ENCODE results near the gene SCUBE1. TPM values are rescaled to one million over a fixed set of nuclear protein-coding genes. Genes with fewer than 3 reads are reported as not detected.

Gene SCUBE1
- total RNA-seq, 1 experiment from 2014 or later: not detected

DNA sequence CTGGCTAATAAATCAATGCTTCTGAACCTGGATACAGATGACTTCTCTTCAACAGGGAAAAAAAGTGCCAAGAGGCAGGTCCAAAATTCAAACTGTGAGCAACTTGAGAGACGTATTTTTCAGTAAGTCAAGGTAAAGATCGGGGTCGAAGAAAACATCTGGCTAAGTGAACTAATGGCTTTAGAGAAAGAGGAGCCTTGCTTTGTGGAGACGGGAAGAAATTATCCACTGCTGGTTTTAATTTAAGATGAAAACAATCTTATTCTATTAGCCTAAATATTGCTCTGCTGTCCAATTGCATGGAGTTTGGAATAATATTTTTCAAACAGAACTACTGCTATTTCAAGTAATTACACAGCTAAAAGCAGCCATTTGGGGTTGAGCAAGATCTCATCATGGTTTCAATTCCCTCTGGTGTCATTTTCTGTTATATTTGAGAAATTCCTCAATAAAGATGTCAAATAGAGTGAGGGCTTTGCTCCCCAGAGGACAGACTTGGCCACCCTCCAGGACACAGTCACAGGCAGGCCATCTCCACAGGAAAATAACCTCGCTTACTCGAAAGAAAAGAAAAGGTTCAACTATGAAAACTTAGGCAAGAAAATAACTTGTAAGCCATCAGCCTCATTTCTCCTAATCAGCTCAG lies 29.8 kb downstream of the SCUBE1 start:
- H3K27me3 ChIP-seq (replicated peaks): no peaks in the 10 kb centered on the region
- no peak overlapping the region for H3K27ac ChIP-seq
- H3K4me1 ChIP-seq (replicated peaks): peaks cover 25% of the 10 kb centered on the region
- no peak for DNase-seq (ENCODE audit: low read depth in 1 of 2, low spot score in 2 of 2)
- no peaks in the 10 kb centered on the region for H3K9me3 ChIP-seq (replicated peaks)
- H3K36me3 ChIP-seq: no peaks in the 10 kb centered on the region
- H3K4me3 ChIP-seq: no peak overlapping the region

- no peaks in the 10 kb centered on the region for H3K27me3 ChIP-seq (replicated peaks)
- no peaks in the 10 kb centered on the region for H3K36me3 ChIP-seq
- no peak overlapping the region for H3K27ac ChIP-seq
- no peak for DNase-seq (ENCODE audit: low read depth in 1 of 2, low spot score in 2 of 2)
- H3K9me3 ChIP-seq (replicated peaks): no peaks in the 10 kb centered on the region
- no peak overlapping the region for H3K4me3 ChIP-seq
- H3K4me1 ChIP-seq (replicated peaks): peaks cover 25% of the 10 kb centered on the region
Measured at GRCh38 chr22:43312608-43313007, 30.6 kb downstream of the SCUBE1 start.

- Histone ChIP-seq H3K27me3 (replicated peaks) (no peaks in the 10 kb centered on the region), H3K4me1 (replicated peaks) (peaks cover 22% of the 10 kb centered on the region), H3K4me3 (no peak overlapping the region), H3K9me3 (replicated peaks) (no peaks in the 10 kb centered on the region), H3K27ac (no peak overlapping the region), H3K36me3 (no peaks in the 10 kb centered on the region)
- no peak for DNase-seq (ENCODE audit: low read depth in 1 of 2, low spot score in 2 of 2)
Measured at GRCh38 chr22:43310798-43311197, 32.4 kb downstream of the SCUBE1 start.

DNA sequence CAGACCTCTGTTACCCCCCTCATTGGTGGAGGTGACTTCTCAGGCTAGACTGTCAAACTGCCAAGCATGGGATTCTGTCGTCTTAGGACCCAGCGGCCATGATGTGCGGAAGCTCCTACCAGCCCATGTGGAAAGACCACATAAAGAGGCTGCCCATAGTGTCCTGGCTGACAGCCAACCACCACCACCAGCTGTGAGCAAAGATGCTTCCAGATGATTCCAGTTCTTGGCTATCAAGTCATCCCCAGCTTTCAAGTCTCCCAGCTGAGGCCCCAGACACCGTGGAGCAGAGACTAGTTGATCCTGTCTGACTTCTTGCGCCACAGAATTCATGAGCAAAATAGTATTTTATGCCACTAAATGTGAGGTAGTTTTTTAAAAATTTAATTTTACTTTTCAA lies 32.9 kb downstream of the SCUBE1 start:
- Histone ChIP-seq H3K27ac (no peak overlapping the region), H3K4me1 (replicated peaks) (peaks cover 20% of the 10 kb centered on the region), H3K4me3 (no peak overlapping the region), H3K36me3 (no peaks in the 10 kb centered on the region), H3K9me3 (replicated peaks) (no peaks in the 10 kb centered on the region), H3K27me3 (replicated peaks) (no peaks in the 10 kb centered on the region)
- DNase-seq (ENCODE audit: low read depth in 1 of 2, low spot score in 2 of 2): no peak

DNA sequence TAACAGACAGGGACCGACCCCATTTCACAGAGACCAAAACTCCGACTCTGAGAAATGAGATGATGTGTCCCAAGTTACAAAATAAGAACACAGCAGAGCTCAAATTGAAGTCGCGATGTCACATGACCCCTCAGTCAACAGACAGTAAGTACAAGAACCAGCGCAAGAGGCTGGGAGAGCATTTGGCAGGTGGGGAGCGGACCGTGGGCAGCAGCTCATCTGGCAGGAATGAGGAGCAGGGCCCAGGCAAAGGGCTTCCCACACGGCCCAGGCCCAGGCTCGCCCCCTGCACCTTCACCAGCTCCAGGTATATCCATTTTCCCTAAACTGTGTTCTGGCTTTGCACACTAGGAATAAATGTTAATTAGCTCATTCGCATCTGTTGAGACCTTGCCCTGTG lies 34.3 kb downstream of the SCUBE1 start:
- Histone ChIP-seq H3K4me3 (no peak overlapping the region), H3K36me3 (no peaks in the 10 kb centered on the region), H3K27ac (no peak overlapping the region), H3K27me3 (replicated peaks) (no peaks in the 10 kb centered on the region), H3K9me3 (replicated peaks) (no peaks in the 10 kb centered on the region), H3K4me1 (replicated peaks) (peaks cover 10% of the 10 kb centered on the region)
- no peak for DNase-seq (ENCODE audit: low read depth in 1 of 2, low spot score in 2 of 2)

DNA sequence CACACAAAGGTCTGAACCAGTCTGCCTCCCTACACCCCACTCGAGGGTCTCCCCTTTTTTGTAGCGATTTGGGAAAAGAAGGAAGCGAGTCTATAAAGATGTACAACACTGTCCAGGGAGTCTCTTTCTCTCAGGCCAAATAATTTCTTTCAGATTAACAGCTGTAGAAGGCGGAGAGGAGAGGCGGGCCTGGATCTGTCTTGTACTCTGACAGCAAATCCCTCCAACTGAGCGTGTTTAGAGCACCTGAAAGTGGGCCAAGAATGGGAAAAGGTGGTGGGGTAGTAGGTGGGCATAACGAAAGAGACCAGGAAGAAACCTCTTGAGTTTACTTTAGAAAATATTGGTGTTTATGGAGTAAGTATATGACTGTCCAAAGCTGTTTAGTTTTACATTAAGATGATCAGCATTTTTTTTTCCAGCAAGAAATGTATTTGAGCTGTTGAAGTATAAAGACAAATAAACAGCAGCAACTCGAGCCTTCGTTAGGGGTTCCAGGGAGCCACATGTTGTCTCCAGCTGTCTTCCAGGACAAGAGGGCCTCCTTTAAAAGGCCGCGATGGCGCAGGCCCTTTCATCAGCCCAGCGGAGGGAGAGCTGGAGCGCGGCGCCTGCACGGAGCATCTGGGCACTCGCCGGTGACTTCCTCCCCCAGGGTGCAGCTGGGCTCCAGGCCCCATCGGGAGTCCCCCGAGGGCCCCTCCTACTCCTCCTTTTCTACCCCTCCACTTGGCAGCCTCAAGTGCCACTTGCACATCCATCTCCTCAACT lies 34.9 kb downstream of the SCUBE1 start:
- no peak overlapping the region for H3K27ac ChIP-seq
- no peaks in the 10 kb centered on the region for H3K27me3 ChIP-seq (replicated peaks)
- H3K9me3 ChIP-seq (replicated peaks): no peaks in the 10 kb centered on the region
- H3K36me3 ChIP-seq: no peaks in the 10 kb centered on the region
- no peak overlapping the region for H3K4me3 ChIP-seq
- peaks cover 4% of the 10 kb centered on the region for H3K4me1 ChIP-seq (replicated peaks)
- DNase-seq (ENCODE audit: low read depth in 1 of 2, low spot score in 2 of 2): no peak

- Histone ChIP-seq H3K9me3 (replicated peaks) (no peaks in the 10 kb centered on the region), H3K36me3 (no peaks in the 10 kb centered on the region), H3K27ac (no peak overlapping the region), H3K27me3 (replicated peaks) (no peaks in the 10 kb centered on the region), H3K4me1 (replicated peaks) (no peaks in the 10 kb centered on the region), H3K4me3 (no peak overlapping the region)
- no peak for DNase-seq (ENCODE audit: low read depth in 1 of 2, low spot score in 2 of 2)
Measured at GRCh38 chr22:43305806-43306205, 37.4 kb downstream of the SCUBE1 start.

- Histone ChIP-seq H3K4me1 (replicated peaks) (no peaks in the 10 kb centered on the region), H3K36me3 (no peaks in the 10 kb centered on the region), H3K4me3 (no peak overlapping the region), H3K9me3 (replicated peaks) (no peaks in the 10 kb centered on the region), H3K27me3 (replicated peaks) (no peaks in the 10 kb centered on the region), H3K27ac (no peak overlapping the region)
- DNase-seq (ENCODE audit: low read depth in 1 of 2, low spot score in 2 of 2): no peak
Measured at GRCh38 chr22:43304831-43305590, 38.2 kb downstream of the SCUBE1 start.

- Histone ChIP-seq H3K36me3 (no peaks in the 10 kb centered on the region), H3K9me3 (replicated peaks) (no peaks in the 10 kb centered on the region), H3K27ac (no peak overlapping the region), H3K4me3 (no peak overlapping the region), H3K27me3 (replicated peaks) (no peaks in the 10 kb centered on the region), H3K4me1 (replicated peaks) (no peaks in the 10 kb centered on the region)
- no peak for DNase-seq (ENCODE audit: low read depth in 1 of 2, low spot score in 2 of 2)
Measured at GRCh38 chr22:43303751-43304150, 39.4 kb downstream of the SCUBE1 start.

DNA sequence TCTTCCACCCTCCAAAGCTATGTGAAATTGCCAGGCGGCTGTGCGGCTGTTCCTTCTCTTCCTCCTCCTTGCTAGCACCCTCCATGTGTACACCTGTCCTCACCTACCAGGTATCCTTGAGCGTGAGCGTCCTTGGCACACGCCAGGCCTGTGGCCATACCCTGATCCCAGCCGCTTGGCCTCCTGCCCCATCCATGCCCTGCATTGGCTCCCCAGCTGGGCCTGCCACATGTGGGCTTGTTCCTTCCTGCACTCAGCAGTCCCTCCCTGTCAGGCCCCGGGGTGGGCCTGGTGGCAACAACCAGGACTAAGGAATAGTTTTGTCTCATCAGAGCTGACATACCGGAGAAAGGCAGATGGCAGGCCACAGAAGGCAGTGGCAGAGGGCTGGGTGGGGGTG lies 40.0 kb downstream of the SCUBE1 start:
- Histone ChIP-seq H3K36me3 (no peaks in the 10 kb centered on the region), H3K27ac (no peak overlapping the region), H3K4me1 (replicated peaks) (no peaks in the 10 kb centered on the region), H3K27me3 (replicated peaks) (no peaks in the 10 kb centered on the region), H3K4me3 (no peak overlapping the region), H3K9me3 (replicated peaks) (no peaks in the 10 kb centered on the region)
- DNase-seq (ENCODE audit: low read depth in 1 of 2, low spot score in 2 of 2): no peak

- DNase-seq (ENCODE audit: low read depth in 1 of 2, low spot score in 2 of 2): no peak
- H3K9me3 ChIP-seq (replicated peaks): no peaks in the 10 kb centered on the region
- no peak overlapping the region for H3K27ac ChIP-seq
- no peaks in the 10 kb centered on the region for H3K27me3 ChIP-seq (replicated peaks)
- no peak overlapping the region for H3K4me3 ChIP-seq
- H3K4me1 ChIP-seq (replicated peaks): no peaks in the 10 kb centered on the region
- H3K36me3 ChIP-seq: no peaks in the 10 kb centered on the region
Measured at GRCh38 chr22:43302531-43303041, 40.6 kb downstream of the SCUBE1 start.

- no peak for DNase-seq (ENCODE audit: low read depth in 1 of 2, low spot score in 2 of 2)
- Histone ChIP-seq H3K27me3 (replicated peaks) (no peaks in the 10 kb centered on the region), H3K4me3 (no peak overlapping the region), H3K36me3 (no peaks in the 10 kb centered on the region), H3K27ac (no peak overlapping the region), H3K9me3 (replicated peaks) (no peaks in the 10 kb centered on the region), H3K4me1 (replicated peaks) (no peaks in the 10 kb centered on the region)
Measured at GRCh38 chr22:43301866-43302265, 41.3 kb downstream of the SCUBE1 start.

- no peaks in the 10 kb centered on the region for H3K27me3 ChIP-seq (replicated peaks)
- no peaks in the 10 kb centered on the region for H3K36me3 ChIP-seq
- no peak overlapping the region for H3K4me3 ChIP-seq
- no peak for DNase-seq (ENCODE audit: low read depth in 1 of 2, low spot score in 2 of 2)
- no peaks in the 10 kb centered on the region for H3K9me3 ChIP-seq (replicated peaks)
- no peak overlapping the region for H3K27ac ChIP-seq
- no peaks in the 10 kb centered on the region for H3K4me1 ChIP-seq (replicated peaks)
Measured at GRCh38 chr22:43300891-43301676, 42.1 kb downstream of the SCUBE1 start.

Data from SJSA1 (cell line).